ENCODE results near the gene TMEM222. TPM values are rescaled to one million over a fixed set of nuclear protein-coding genes. Genes with fewer than 3 reads are reported as not detected.
"Not testable (repeated sequence)": the region's sequence is repeated elsewhere in the genome, so short reads cannot be mapped to it uniquely, and the experiment has no call there.

TMEM222 gene, protein sequence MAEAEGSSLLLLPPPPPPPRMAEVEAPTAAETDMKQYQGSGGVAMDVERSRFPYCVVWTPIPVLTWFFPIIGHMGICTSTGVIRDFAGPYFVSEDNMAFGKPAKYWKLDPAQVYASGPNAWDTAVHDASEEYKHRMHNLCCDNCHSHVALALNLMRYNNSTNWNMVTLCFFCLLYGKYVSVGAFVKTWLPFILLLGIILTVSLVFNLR
- 10 to 100 TPM in 11 of 12 donors, not detected in 1; 19.9 to 25.4 (median 23.3) TPM for polyA plus RNA-seq (ENCODE audit: insufficient read length in 12 of 12)
- long read RNA-seq, donor 1, transcript TMEM222-211 (6 exons, 1,613 nt), result major isoform, 9 of 29 reads
- long read RNA-seq, donor 1, partial matches to known transcripts, result 19 of 29 reads
- long read RNA-seq, donor 1, other reads (novel, unspliced or antisense), result 0 of 29 reads
- long read RNA-seq, donor 2, transcript TMEM222-211 (6 exons, 1,613 nt), result major isoform, 13 of 14 reads
- long read RNA-seq, donor 2, partial matches to known transcripts, result 0 of 14 reads
- long read RNA-seq, donor 2, other reads (novel, unspliced or antisense), result 0 of 14 reads
- long read RNA-seq, donor 3, transcript TMEM222-211 (6 exons, 1,613 nt), result major isoform, 7 of 8 reads
- long read RNA-seq, donor 3, partial matches to known transcripts, result 0 of 8 reads
- long read RNA-seq, donor 3, other reads (novel, unspliced or antisense), result 0 of 8 reads
- long read RNA-seq, donor 4, transcript TMEM222-211 (6 exons, 1,613 nt), result major isoform, 7 of 8 reads
- long read RNA-seq, donor 4, partial matches to known transcripts, result 0 of 8 reads
- long read RNA-seq, donor 4, other reads (novel, unspliced or antisense), result 0 of 8 reads
- long read RNA-seq, donor 5, transcript TMEM222-211 (6 exons, 1,613 nt), result major isoform, 14 of 16 reads
- long read RNA-seq, donor 5, partial matches to known transcripts, result 0 of 16 reads
- long read RNA-seq, donor 5, other reads (novel, unspliced or antisense), result 0 of 16 reads
- long read RNA-seq, donor 6, transcript TMEM222-211 (6 exons, 1,613 nt), result major isoform, 6 of 7 reads
- long read RNA-seq, donor 6, partial matches to known transcripts, result 0 of 7 reads
- long read RNA-seq, donor 6, other reads (novel, unspliced or antisense), result 0 of 7 reads
- long read RNA-seq, donor 7, transcript TMEM222-211 (6 exons, 1,613 nt), result major isoform, 5 of 9 reads
- long read RNA-seq, donor 7, partial matches to known transcripts, result 0 of 9 reads
- long read RNA-seq, donor 7, other reads (novel, unspliced or antisense), result 0 of 9 reads
- long read RNA-seq, donor 8, transcript TMEM222-211 (6 exons, 1,613 nt), result major isoform, 14 of 21 reads
- long read RNA-seq, donor 8, partial matches to known transcripts, result 0 of 21 reads
- long read RNA-seq, donor 8, other reads (novel, unspliced or antisense), result 0 of 21 reads
- long read RNA-seq, donor 9, transcript TMEM222-211 (6 exons, 1,613 nt), result major isoform, 6 of 8 reads
- long read RNA-seq, donor 9, partial matches to known transcripts, result 0 of 8 reads
- long read RNA-seq, donor 9, other reads (novel, unspliced or antisense), result 0 of 8 reads
- long read RNA-seq, donor 10, transcript TMEM222-211 (6 exons, 1,613 nt), result major isoform, 9 of 10 reads
- long read RNA-seq, donor 10, partial matches to known transcripts, result 0 of 10 reads
- long read RNA-seq, donor 10, other reads (novel, unspliced or antisense), result 0 of 10 reads
- long read RNA-seq, donor 11, transcript TMEM222-211 (6 exons, 1,613 nt), result major isoform, 9 of 11 reads
- long read RNA-seq, donor 11, partial matches to known transcripts, result 0 of 11 reads
- long read RNA-seq, donor 11, other reads (novel, unspliced or antisense), result 0 of 11 reads

DNA sequence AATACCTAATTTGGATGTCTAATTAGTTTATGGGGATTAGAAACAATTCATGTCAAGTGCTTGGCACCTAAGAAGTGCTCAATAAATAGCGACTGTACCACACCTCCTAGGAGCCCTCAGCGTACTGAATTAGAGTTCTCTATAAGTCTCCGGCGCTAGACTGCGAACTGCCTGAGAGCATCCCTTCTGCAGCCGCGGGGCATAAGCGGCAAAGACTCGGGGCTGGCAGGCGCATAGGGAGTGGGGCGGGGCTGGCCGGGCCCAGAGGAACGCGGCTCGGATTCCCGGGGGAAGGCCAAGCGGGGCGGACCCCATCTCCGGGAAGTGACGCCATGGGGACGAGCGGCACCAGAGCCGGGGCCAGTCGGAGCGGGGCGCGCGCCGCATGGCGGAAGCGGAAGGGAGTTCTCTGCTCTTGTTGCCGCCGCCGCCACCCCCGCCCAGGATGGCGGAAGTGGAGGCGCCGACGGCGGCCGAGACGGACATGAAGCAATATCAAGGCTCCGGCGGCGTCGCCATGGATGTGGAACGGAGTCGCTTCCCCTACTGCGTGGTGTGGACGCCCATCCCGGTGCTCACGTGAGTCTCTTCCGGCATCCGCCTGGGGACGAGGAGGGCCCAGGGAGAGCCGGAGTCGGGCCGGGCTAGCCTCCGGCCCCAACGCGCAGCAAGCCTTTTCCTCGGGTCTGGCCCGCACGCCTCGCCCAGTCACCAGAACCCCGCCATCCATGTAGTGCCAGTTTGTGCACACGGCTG is at the start of gene TMEM222:
TSS of gene TMEM222 (plus strand) at position 351 of the 756 bp plus-strand sequence. CDS start at position 386, 35 bp downstream.
- peak; percentile 96 for DNase-seq

DNA sequence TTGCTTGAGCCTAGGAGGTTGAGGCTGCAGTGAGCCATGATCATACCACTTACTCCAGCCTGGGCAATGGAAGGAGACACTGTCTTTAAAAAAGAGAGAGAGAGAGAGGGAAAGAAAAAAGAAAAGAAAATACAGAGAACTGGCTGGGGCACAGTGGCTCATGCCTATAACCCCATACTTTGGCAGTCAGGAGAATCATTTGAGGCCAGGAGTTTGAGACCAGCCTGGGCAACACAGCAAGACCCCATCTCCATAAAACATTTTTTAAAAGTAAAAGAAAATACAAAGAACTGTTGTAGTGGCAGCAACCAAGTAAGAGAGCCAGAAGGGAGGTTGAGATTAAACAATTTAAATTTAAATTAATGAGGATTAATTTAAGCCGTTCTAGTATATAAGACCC is 47.8 kb upstream of the TMEM222 start:
- no peak for DNase-seq

DNA sequence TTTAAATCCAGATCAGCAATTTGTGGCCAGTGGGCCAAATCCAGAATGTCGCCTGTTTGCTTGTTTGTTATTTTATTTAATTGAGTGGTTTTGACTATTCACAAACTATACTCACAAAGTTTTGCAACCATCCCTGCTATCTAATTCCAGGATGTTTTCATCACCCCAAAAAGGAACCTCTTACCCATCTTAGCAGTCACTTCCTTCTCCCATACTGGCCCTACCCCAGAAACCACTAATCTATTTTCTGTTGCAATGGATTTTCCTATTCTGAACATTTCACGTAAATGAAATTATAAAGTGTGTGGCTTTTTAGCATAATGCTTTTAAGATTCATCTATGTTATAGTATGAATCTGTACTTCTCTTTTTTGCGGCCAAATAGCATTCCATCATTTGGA is 46.3 kb upstream of the TMEM222 start:
- no peak for DNase-seq

DNA sequence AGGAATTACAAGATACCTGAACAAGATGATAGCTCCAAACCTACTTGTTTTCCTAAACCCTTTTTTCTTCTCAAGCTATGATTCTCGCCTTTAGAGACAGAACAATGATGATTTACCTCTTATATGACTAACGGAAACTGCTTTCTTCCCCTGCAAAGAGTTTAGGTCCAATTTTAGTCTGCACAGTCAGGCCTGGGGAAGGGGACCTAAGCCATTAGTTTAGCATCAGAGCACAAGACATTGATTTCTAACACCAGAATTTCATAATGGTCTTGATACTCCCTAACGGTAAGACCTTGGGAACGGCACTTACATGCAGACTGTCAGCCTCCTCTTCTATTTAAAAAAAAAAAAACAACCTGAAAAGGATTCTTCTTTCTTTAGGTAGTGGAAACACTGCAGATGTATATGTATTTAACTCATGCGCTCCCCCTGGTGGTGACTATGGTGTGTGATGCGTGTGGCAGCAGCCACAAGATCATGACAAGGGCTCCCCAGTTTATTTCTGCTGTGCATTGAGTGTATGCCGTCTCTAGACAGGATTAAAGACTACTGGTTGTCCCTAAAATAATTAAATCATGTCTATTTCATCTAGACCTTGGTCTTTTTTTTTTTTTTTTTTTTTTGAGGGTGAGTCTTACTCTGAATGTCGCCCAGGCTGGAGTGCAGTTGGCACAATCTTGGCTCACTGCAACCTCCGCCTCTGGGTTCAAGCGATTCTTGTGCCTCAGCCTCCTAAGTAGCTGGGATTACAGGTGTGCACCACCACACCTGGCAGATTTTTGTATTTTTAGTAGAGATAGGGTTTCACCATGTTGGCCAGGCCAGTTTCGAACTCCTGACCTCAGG is 37.3 kb upstream of the TMEM222 start:
- peak; percentile 86 for DNase-seq

DNA sequence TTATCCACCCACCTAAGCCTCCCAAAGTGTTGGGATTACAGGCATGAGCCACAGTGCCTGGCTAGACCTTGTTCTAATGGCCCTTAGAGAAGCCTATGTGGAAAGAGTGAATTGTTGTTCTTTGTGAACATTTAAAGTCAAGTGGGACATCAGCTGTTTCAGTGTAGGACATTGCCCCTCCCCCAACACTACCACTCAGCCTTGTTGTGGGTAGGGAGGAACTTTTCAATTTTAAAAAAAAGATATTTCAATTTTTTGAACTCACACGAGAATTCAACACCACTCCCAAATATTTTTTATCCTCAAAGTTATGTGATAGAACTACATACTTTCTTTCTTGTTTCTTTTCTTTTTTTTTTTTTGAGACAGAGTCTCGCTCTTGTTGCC is 36.7 kb upstream of the TMEM222 start:
- DNase-seq, result no peak

DNA sequence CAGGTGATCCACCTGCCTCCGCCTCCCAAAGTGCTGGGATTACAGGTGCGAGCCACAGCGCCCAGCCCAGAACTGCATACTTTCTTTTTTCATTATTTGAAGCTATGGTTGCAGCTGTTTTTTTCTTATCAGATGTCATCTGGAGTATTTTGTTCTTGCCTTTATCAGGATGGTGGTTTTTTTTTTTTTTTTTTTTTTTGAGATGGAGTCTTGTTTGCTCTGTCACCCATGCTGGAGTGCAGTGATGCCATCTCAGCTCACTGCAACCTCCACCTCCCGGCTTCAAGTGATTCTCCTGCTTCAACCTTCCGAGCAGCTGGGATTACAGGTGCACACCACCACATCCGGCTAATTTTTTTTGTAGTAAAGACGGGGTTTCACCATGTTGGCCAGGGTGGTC is 36.1 kb upstream of the TMEM222 start:
- DNase-seq, result not testable (repeated sequence)

DNA sequence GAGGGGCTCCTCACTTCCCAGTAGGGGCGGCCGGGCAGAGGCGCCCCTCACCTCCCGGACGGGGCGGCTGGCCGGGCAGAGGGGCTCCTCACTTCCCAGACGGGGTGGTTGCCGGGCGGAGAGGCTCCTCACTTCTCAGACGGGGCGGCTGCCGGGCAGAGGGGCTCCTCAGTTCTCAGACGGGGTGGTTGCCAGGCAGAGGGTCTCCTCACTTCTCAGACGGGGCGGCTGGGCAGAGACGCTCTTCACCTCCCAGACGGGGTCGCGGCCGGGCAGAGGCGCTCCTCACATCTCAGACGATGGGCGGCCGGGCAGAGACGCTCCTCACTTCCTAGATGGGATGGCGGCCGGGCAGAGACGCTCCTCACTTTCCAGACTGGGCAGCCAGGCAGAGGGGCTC is 32.8 kb upstream of the TMEM222 start:
- DNase-seq, result not testable (repeated sequence)

DNA sequence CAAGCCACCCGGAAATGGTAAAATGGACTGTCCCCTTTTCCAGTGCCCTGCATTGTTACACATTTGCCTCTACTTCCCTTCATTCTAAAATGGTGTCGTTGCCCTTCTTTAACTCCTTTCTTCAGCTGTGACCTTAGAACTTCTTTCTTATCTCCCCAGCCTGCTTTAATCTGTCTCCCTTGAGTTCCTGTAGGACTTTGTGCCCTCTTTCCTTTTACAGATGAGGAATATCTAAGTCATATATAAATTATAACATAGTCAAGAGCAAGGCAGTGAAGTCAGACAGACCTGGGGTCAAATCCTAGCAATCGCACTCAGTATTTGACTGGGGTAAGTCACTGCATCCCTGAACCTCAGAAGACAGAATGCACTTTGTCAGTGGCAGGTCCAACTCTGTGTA is 31.4 kb upstream of the TMEM222 start:
- no peak for DNase-seq

DNA sequence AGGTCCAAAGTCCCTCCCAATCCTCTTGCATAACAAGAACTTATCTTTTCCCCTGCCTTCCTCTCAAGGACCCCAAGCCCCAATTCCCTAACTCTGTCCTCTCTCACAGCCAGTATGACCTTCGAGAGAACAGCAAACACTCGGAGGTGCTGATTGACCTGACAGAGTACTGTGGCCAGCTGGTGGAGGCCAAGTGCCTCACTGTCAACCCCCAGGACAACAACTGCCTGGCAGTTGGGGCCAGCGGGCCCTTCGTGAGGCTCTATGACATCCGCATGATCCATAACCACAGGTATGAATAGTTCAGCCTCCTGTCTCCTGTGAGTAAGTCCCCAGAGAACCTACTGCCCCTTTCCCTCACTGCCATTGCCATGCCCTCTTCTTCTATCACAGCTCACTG is 29.9 kb upstream of the TMEM222 start:
- no peak for DNase-seq

DNA sequence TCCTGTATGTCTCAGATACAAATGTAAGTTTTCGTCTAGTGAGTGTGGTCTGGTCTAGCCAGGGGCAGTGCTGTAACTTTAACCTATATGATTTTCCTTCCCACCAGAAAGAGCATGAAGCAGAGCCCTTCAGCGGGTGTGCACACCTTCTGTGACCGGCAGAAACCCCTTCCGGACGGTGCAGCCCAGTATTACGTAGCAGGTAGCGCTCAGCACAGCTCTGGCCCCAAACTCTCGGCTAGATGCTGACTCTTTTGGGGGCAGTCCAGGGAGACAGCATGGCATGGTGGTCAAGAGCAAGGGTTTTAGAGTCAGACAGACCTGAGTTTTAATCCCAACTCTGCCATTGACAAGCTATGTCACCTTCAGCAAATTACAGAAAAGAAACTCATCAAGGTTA is 28.0 kb upstream of the TMEM222 start:
- DNase-seq, result no peak

DNA sequence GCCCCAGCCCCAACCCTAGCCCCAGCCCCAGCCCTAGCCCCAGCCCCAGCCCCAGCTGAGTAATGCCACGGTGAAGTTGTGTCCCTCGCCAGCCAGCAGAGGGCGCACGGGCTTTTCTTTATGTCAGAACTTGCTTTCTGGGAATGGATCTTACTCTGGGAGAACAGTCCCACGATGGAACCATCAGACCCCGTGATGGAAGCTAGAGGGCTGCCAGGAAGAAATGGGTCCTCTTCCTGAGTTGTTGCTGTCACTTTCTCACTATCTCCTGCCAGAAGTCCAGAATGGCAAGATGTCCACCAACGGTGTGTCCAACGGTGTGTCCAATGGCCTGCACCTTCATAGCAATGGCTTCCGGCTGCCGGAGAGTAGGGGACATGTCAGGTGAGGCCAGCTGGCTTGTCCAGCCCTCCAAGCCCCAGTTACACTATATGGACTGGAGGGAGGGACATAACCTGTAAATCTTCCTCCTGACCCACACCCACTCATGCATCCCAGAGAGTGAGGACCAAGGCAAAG is 25.1 kb upstream of the TMEM222 start:
- DNase-seq, result peak; percentile 65

DNA sequence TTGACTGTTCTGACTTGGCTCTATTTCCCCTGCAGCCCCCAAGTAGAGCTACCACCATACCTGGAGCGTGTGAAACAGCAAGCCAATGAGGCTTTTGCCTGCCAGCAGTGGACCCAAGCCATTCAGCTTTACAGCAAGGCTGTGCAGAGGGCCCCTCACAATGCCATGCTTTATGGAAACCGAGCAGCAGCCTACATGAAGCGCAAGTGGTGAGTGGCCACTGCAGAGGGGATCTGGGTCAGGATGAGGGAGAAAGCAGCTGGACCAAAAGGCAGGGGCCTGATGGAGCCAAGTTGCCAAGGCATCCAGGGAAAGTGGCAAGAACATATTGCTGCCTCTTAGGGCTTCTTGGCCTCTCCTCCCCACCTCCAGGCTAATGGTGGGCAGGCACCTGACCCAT is 24.1 kb upstream of the TMEM222 start:
- no peak for DNase-seq

DNA sequence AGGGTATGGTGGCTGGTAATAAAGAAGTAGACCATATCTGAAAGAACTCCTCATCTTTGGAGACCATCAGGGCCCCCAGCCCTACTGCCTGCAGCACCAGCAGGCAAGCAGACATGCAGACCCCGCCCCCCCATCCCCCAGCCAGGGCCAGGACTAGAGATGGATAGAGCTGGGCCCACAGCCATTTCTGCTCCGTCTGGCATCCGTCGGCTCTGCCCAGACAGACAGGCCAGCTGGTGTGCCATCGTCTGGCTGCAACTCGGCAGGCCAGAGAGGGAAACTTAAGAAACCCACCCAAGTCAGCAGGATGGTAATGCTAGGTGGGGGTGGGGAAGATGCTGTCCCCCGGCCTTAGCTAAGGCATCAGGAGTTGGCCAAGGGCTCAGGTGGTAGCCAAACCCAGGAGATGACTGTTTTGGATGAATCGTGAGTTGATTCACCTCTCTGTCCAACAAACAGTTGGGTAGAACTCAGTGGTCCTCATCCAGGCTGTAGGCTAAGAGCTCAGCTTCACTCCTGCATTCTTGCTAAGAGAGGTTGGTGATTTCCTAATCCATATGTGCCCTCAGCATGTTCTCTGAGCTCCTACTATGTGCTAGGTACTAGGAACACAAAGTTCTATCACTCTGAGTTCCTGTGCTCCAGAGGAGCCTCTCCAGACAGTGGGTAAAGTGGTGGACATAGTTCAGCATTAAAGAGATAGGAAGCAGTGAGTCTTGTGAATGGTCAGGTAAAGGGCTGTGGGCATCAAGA is 23.2 kb upstream of the TMEM222 start:
- DNase-seq, result no peak

DNA sequence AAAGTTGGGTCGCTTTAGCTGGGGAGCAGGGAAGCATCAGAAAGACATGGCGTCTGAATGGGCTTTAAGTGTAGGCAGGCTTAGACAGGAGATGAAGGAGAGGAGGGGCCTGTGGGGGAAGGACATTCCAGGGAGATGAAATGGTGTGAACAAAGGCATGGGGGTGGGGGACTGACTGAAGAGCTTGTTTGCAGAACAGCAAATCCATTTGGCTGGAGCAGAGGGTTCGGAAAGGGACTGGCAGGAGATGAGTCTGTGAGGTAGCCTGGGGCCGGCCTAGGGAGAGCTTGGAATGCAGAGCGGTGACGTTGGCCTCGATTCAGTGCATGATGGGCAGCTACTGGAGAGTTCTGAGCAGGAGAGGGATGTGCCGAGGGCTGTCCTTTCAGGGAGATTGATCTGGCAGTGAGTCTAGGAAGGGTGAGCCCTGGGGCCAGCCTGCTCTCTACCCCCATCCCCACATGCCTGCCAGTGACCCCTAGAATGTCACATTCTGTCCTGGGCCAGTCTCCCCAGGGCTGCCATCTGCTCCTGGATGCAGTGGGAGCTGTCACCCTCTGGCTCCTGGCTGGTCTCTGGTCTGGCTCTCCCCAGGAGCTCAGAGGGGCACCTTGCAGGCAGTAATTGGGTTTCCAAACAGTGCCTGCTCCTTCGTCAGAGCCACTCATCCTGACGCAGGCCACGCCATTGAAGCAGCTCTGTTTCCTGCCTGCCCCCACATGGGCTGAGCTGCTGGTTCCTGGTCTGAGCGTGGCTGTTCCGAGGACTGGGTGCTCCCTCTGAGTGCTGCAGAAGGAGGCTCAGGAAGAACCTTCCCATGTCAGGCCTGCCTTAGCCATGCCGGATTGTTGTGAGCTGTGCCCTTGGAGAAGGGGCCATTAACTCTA is 22.3 kb upstream of the TMEM222 start:
- DNase-seq, result peak; percentile 79

DNA sequence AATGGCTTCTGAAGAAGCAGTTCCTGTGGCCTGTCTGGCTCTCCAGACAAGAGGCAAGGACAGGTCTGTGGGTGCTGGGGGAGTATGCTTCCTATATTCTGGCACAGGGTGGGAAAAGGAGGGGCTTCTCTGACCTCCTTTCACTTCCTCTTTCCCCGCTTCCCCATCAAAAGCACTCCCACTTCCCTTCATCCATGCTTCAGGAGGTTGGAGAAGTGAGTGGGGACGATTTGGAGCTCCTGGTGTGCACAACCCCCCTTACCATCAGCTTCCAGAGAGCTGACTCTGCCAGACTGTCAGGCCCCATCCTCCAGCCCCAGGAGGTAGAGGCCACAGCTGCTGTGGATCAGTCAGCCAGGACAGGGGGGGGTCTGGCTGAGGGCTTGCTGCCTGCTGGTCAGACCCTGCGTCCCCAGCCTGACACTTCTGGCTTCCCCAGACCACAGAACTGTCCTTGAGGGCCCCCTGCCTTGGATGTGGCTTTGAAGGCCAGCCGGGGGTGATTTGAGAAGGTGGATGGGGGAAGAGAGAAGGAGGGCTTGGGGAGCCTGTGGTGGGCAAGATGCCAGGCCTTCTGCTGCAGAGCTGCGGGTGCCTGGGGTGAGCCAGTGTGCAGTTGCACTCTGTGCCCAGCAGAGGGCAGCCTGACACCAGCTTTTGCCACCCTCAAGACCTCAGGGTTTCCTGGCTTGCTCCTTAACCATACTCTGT is 21.5 kb upstream of the TMEM222 start:
- DNase-seq, result peak; percentile 98

DNA sequence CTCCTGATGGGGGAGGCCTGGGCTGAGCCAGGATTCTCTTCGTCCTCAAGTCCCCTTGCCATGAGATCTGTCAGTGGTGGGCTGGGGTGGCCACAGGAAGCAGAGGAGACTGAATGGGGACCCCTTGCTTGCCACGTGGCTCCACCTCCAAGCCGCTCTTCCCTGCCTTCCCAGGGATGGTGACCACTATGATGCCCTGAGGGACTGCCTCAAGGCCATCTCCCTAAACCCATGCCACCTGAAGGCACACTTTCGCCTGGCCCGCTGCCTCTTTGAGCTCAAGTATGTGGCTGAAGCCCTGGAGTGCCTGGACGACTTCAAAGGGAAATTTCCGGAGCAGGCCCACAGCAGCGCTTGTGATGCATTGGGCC is 20.9 kb upstream of the TMEM222 start:
- no peak for DNase-seq
